GM21515 (cell line): ENCODE data around the gene HUWE1.
"Not testable (repeated sequence)": the region's sequence is repeated elsewhere in the genome, so short reads cannot be mapped to it uniquely, and the experiment has no call there.

Source experiments
- ATAC-seq: cut with Tn5 transposase; IDR thresholded peaks from one replicate; pipeline ENCODE4 v1.9.1; 2021; ENCODE audit not compliant: unreplicated experiment

HUWE1 gene, protein sequence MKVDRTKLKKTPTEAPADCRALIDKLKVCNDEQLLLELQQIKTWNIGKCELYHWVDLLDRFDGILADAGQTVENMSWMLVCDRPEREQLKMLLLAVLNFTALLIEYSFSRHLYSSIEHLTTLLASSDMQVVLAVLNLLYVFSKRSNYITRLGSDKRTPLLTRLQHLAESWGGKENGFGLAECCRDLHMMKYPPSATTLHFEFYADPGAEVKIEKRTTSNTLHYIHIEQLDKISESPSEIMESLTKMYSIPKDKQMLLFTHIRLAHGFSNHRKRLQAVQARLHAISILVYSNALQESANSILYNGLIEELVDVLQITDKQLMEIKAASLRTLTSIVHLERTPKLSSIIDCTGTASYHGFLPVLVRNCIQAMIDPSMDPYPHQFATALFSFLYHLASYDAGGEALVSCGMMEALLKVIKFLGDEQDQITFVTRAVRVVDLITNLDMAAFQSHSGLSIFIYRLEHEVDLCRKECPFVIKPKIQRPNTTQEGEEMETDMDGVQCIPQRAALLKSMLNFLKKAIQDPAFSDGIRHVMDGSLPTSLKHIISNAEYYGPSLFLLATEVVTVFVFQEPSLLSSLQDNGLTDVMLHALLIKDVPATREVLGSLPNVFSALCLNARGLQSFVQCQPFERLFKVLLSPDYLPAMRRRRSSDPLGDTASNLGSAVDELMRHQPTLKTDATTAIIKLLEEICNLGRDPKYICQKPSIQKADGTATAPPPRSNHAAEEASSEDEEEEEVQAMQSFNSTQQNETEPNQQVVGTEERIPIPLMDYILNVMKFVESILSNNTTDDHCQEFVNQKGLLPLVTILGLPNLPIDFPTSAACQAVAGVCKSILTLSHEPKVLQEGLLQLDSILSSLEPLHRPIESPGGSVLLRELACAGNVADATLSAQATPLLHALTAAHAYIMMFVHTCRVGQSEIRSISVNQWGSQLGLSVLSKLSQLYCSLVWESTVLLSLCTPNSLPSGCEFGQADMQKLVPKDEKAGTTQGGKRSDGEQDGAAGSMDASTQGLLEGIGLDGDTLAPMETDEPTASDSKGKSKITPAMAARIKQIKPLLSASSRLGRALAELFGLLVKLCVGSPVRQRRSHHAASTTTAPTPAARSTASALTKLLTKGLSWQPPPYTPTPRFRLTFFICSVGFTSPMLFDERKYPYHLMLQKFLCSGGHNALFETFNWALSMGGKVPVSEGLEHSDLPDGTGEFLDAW (N-terminal part only)

DNA sequence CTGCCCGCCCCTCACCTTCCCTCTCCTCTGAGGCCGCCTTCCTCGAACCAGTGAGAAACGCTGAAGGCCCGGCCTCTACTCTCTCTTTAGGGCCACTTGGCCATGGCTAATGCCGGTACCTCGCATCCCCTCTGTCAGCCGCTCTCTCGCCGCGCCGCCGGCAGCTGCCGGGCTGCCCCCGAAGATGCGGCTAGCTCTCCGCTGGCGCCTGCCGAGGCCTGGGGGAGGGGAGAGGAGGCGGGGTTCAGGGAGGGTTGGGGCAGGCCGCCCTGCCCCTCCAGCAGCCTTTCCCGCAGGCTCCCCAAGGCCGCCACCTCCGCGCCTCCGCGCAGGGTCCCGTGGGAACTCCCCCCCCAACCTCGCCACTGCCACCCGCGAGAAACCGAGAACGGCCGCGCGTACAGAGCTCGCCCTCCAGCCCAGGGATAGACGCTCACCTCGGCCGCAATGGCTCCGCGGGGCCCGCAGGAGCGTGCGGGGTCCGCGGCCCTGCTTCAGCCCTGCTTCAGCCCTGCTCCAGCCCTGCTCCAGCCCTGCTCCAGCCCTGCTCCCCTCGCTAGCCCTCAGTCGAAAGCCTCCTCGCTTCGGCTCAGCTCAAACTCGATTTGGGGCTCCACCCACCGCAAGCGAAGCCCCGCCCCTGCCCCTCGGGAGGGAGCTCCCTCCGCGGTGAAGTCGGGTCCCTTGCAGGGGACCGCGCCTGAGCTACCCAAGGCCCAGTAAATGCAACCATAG lies at the start of gene HUWE1:
Gene HUWE1, minus strand, starts transcription at position 569 of the 735 bp plus-strand sequence. CDS start 32,612 bp downstream, outside the sequence.
- peak; percentile 36 for ATAC-seq

- ATAC-seq, result no peak
Observed at GRCh38 chrX:53732797-53733196, 46.3 kb upstream of the HUWE1 start.

DNA sequence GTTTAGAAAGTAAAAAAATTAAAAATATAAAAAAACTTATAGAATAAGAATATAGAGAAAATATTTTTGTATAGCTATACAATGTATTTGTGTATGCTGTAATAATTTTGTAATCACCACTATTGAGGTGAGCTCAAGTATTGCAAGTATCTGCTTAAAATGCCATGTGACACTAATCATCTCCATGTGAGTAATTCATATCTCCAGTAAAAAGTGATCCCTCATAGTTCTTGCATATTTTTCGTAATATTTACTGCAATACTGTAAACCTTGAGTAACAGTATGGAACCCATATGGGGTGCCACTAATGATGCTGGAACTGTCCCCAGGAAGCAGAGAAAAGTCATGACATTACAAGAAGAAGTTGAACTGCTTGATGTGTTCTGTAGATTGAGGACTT lies 43.2 kb upstream of the HUWE1 start:
- ATAC-seq, result no peak

DNA sequence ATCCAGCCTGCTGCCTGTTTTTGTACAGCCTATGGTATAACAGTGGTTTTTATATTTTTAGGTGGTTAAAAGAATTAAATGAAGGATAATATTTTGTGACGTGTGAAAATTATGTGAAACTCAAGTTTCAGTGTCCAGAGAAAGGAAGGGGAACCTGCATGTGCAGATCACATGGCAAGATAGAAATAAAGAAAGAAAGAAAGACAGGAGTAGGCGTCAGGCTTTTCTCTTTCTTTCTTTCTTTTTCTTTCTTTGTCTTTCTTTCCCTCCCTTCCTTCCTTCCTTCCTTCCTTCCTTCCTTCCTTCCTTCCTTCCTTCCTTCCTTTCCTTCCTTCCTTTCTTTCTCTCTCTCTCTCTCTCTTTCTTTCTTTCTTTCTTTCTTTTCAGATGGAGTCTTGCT lies 42.0 kb upstream of the HUWE1 start:
- ATAC-seq, result no peak

GRCh38 chrX:53724872-53725271 lies 38.4 kb upstream of the HUWE1 start:
- ATAC-seq, result no peak

GRCh38 chrX:53723381-53723780 lies 36.9 kb upstream of the HUWE1 start:
- ATAC-seq, result no peak

DNA sequence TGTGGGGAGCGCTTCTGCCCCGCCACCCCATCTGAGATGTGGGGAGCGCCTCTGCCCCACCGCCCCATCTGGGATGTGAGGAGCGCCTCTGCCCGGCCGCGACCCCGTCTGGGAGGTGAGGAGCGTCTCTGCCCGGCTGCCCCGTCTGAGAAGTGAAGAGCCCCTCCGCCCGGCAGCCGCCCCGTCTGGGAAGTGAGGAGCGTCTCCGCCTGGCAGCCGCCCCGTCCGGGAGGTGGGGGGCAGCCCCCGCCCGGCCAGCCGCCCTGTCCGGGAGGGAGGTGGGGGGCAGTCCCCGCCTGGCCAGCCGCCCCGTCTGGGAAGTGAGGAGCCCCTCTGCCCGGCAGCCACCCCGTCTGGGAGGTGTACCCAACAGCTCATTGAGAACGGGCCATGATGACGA lies 35.1 kb upstream of the HUWE1 start:
- not testable (repeated sequence) for ATAC-seq

DNA sequence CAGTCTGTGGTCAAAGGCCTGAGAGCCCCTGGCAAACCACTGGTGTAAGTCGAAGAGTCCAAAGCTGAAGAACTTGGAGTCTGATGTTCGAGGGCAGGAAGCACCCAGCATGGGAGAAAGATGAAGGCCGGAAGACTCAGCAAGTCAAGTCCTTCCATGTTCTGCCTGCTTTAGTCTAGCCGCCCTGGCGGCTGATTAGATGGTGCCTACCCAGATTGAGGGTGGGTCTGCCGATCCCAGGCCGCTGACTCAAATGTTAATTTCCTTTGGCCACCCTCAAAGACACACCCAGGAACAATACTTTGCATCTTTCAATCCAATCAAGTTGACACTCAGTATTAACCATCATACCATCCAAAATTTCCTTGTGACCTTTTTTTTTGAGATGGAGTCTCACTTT lies 33.1 kb upstream of the HUWE1 start:
- not testable (repeated sequence) for ATAC-seq

DNA sequence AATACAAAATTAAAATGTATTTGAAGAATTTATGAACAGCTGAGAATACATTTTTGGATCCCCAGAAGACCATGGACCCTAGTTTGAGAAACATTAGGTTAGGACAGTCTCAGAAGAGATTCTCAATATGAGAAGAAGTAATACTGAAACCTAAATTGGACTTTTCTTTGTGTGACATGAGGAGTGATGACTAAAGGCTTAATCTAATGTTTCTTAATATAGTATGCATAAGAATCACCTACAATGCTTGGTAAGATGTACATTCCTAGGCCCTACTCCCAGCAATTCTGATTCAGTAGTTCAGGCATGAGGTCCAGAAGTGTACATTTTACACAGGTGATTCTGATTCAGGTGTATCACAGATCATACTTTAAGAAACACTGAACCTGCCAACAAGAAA lies 31.6 kb upstream of the HUWE1 start:
- no peak for ATAC-seq

DNA sequence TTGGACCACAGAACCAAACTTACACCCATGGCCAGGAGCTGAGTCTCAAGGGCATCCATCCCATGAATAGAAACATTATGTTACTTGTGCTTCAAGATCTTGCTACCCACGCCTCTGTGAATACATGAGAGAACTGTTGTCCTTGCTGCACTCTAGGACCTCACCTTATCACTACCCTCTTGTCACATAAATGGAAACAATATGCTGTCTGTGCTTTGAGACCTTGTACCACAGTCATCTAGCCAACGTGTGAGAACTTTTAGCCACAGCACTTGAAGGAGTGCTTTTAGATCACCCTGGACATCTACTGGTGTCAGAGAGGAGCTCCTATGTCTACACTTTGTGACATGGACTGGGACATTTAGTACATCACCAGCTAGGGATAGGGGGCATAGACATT lies 30.7 kb upstream of the HUWE1 start:
- no peak for ATAC-seq

GRCh38 chrX:53716328-53717088 lies 30.0 kb upstream of the HUWE1 start:
- no peak for ATAC-seq

GRCh38 chrX:53715346-53715924 lies 28.9 kb upstream of the HUWE1 start:
- ATAC-seq, result no peak

DNA sequence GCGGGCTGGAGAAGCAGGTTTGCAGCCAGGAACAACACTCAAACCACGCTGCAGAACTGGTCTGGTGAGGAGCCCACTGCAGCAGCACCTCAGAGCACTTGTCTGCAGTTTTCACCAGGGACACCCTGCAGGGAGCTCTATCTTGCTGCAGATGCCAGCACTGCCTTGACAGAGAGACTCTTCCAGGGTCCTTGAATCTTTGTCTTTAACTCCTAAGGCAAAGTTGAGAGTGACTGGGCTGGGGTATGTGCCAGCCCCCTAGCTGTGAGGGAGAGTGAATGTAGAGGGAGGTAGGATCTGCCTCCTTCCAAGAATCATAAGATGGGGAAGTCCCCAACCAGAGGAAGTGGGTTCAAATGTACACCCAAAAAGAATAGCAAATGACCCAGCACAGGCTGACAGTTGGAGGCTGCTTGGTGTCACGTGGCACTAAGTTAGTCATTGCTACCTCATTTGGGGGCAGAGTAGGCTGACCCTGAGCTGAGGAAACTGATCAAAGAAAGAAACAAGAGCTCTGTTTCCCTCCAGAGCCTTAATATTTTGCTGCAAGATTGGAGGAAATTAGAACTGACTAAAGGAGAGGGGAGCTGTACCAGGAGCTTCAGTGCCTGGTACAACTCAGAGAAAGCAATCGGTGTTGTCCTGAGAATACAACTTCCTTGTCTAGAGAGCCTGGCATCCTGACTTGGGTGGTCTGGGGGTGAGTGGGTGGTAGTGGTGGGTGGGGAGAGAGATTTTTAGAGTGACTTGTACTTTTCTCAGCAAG lies 28.2 kb upstream of the HUWE1 start:
- peak; percentile 72 for ATAC-seq

- ATAC-seq, result no peak
Observed at GRCh38 chrX:53713987-53714579, 27.6 kb upstream of the HUWE1 start.

GRCh38 chrX:53711436-53711835 lies 24.9 kb upstream of the HUWE1 start:
- ATAC-seq, result no peak

GRCh38 chrX:53704854-53705253 lies 18.3 kb upstream of the HUWE1 start:
- ATAC-seq, result no peak

- no peak for ATAC-seq
Observed at GRCh38 chrX:53704294-53704693, 17.8 kb upstream of the HUWE1 start.

GRCh38 chrX:53695946-53696549 lies 9.5 kb upstream of the HUWE1 start:
- no peak for ATAC-seq
